OCI-LY7 (cell line): Measurements from ENCODE around the gene SLC5A12.

Source experiments
- CTCF ChIP-seq: fragments of 200-600 bp; sonication (generic); conservative IDR thresholded peaks from 2 replicates; pipeline ENCODE4 v1.5.1; 2014; ENCODE audit warnings: mild to moderate bottlenecking, antibody characterized with exemption, low read length, moderate library complexity, mixed read lengths
- EZH2phosphoT487 ChIP-seq: fragments of 200-600 bp; sonication (generic); IDR thresholded peaks from 2 replicates; pipeline ENCODE4 v1.6.1; 2018; ENCODE audit warnings: low read depth, borderline replicate concordance, mild to moderate bottlenecking, mixed run types, antibody characterized with exemption, low read length, moderate library complexity, mixed read lengths

GRCh38 chr11:26623076-26623659 is 98.7 kb downstream of the SLC5A12 start:
- TF ChIP-seq CTCF = no peak
- no peak for TF ChIP-seq EZH2phosphoT487
